Stimulated activated CD4-positive, alpha-beta T cell treated with anti-CD3 and anti-CD28 coated beads, Interleukin-15, amount 100 ng/mL, for 24 hours (primary cell): ENCODE data around the gene FLYWCH2.

ENCODE experiments used
- DNase-seq: peaks from one replicate; pipeline ENCODE4 v3.0.0-alpha.2; 2020

The FLYWCH2 gene

DNA sequence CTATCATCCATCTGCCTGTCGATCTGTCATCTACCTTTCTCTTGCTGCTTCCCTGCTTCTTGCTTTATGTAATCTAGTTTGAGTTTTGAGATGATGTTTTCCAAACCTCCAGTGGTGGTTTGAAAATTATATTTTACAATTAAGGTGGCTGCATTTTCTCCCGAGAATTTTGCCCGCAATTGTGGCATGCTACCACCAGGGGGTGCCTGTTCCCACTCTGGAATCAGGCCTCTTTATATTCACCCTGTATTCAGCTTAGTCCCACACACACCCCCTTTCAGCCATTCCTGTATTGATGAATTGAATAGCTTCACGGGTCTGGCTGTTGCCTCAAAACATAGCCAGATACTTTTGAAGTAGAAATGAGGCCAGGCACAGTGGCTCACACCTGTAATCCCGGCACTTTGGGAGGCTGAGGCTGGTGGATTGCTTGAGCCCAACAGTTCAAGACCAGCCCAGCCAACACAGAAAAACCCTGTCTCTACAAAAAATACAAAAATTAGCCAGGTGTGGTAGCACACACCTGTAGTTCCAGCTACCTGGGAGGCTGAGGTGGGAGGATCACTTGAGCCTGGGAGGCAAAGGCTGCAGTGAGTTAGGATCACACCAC, 28.2 kb upstream of the FLYWCH2 start:
- peak; percentile 49 for DNase-seq

DNA sequence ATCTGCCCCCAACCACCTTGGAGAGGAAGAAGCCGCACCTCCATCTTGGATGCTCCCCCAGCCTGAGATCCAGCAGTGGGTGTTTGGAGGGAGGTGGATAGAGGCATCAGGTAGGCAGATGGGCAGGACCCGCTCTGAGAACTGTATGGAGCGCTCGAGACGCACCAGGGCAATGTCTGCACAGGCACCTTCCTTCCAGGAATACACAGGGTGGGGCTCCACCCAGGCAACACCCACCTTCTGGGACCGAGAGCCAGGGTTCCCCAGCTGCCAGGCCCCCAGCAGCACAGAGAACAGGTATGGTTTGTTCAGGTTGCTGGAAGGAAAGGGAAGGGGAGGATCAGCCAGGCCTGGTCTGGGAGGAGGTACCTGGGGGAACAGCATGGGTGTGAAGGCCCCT, 27.5 kb upstream of the FLYWCH2 start:
- no peak for DNase-seq

DNA sequence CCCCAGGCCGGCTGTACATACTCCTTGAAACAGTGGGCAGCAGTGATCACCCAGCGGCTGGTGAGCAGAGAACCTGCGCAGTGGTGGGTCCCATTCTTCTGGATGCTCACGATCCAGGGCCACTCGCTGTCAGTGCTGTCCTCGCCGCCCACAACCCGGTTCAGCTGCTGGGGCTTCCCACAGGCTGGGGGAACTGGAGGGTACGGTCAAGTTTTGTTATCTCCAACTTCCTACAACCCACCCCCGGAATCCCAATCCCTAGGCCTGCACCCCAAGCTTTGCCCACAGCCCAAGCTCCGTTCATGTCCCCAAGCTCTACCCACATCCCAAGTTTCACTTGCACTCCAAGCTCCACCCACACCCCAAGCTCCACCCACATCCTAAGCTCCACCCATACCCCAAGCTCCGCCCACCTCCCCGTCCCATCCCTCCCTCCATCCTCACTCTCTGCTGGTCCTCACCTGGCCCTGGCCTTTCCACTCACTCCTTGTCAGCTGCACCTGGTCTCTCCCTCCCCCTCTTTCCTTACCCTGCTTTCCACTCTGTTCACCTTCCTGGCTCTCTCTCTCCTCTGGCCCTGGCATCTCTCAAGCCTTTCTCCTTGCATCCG, 26.8 kb upstream of the FLYWCH2 start:
- peak; percentile 32 for DNase-seq

DNA sequence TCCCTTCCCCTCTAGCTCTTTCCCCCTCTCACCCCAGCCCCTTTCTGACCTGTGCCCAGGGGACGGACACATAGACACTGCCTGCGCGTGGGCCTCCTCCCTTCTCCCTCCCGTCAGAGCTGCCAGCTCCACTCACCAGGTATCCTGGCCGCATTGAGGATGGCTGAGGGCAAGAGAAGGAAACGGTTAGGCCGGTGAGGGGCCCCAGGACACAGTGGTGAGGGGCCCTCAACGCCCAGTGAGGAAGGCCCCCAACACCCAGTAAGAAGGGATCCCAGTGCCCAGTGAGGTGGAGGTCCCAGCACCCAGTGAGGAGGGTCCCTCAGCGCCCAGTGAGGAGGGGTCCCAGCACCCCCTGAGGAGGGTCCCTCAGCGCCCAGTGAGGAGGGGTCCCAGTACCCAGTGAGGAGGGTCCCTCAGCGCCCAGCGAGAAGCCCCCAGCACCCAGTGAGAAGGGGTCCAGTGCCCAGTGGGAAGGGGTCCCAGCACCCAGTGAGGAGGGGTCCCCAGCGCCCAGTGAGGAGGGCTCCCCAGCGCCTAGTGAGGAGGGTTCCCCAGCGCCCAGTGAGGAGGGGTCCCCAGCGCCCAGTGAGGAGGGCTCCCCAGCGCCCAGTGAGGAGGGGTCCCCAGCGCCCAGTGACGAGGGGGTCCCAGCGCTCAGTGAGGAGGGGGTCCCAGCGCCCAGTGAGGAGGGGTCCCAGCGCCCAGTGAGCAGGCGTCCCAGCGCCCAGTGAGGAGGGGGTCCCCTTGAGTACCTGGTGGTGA, 26.1 kb upstream of the FLYWCH2 start:
- DNase-seq: no peak

DNA sequence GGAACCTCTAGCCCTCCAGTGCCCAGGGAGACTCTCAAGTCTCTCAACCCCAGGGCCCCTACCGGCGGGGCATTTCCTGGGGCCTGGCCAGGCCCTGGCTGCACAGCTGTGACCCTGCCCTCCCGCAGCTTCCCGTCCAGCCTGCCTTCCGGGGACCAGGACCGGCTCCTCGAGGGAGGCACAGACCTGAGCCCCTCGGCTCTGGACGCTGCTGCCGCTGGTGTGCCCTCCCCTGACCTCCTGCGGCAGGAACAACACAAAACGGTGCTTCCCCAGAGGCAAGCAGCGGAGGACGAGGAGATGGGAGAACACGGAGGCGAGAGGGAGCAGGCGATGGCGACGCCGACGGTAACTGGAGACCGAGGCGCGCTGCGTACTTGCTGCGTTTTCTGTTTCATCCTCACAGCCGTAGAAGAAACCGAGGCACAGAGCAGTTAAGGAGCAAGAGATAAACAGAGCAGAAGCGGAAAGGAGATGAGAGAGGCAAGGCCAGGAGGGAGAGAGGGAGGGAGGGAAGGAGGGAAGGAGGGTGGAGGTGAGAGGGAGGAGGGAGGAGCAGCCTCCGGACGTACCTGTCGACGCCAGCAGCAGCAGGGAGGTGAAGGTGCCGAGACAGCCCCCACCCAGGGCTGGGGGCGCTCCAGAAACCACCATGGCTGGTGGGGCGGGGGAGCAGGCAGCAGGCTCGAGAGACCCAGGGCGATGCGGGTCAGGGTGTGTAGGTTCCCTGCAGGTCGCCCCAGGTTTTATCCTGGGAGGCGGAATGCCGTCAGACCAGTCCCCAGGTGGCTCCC, 25.4 kb upstream of the FLYWCH2 start, which contains the start of gene PRSS22:
PRSS22 (minus strand) TSS at position 720 of the 794 bp plus-strand sequence; CDS start at position 654, 66 bp downstream.
- no peak for DNase-seq

DNA sequence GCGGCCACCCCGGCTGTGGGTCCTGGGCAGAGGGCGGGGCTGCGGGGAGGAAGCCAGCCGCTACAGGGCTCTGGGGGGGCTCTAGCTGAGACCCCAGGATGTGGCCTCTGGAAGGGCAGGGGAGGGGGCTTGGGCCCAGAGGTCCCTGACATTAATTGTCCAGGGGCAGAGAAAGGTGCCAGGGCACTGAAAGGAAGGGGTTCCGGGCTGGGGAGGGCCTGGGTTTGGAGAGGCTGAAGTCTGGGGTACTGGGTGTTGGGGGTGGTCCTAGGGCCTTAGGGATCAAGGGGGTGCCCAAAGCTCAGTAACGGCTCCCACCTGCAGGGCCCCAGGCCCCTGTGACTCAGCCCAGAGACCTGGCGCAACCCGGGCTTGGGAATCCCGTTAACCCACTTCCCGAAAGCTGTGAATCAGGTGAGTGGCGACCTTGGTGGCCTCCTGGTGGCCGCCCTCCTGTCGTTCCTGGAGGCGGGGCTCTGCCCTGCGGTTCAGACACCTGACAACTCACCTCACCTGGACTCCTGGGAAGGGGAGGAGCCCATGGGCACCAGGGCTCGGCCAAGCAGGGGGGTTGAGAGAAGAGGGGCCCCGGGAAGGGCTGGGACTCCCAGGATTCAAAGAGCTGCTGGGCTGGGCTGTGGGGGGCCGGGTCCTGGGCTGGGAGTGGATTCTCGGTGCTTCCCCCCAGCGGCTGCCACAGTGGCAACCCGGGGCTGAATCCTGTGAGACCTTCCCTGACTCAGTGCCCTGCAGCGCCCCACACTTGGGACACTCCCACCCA, 24.6 kb upstream of the FLYWCH2 start:
- DNase-seq: no peak

DNA sequence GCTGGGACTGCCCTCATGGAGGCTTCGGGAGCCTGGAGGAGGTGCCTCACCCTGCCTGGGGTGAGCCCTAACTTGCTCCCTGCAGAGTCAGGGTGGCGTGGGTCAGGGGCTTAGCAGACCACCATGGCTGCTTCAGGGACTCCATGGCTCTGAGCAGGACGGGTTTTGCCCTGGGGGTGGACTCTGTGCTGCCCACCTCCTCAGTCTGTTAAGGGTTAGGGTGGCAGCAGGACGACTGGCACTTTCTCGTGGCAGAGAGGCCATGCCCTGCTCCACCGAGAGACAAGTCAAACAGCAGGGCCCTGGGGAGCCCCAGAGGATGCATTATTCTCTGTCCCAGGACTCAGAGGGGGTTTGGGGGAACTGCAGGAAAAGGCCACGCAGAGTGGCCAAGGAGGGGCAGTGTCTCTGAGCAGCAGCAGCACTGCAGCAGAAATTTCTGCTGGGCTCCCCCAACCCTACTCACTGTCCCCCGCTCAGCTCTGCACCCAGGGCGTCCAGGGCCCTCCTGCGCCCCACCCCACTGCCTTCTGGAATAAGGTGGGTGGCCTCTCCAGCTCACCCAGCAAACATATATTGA, 23.2 kb upstream of the FLYWCH2 start:
- no peak for DNase-seq

DNA sequence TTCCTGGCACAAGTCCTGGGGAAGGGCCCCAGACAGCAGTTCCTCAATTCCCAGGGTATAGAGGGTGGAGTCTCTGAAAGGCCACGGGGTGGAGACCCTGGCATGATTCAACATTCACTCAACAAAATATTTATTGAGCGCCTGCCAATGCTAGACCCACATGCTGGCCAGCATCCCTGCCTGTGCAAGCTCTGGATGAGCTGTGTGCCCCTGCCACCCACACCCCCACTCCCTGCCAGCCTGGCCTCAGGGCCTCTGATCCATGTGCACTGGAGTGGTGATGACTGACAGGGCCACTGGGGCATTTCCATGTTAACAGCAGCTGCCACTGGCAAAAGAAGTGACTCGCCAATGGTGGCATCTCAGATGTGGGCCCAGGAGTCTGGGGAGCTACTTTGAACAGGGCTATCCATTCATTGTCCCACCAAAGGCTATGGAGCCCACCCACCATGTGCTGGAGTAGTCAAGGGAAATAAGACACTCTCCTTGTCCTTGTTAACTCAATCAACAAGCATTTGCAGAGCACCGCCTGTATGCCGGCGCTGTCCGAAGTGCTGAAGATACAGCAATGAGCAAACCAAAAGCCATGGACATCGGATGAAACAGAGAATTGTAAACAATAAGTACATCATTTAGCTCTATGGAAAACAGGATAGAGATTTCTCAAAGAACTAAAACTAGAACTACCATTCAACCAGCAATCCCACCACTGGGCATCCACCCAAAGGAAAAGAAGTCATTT, 22.0 kb upstream of the FLYWCH2 start:
- no peak for DNase-seq

DNA sequence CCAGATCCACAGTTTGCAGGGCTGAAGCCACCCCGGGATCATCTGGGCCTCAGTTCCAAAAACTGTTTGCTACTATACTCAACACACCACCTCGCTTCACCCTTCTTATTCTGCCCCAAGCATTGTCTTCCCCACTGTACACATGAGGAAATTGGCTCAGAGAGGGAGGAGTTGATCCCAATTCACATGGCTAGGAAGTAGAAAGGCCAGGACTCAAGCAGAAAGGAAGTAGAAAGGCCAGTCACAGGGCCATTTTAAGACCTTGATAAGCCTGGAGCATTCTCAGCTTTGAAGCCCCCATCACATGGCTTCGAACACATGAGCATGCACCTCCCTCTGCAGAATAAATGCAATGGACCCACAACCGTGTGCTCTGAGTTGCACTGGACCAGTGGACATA, 17.4 kb upstream of the FLYWCH2 start:
- no peak for DNase-seq

DNA sequence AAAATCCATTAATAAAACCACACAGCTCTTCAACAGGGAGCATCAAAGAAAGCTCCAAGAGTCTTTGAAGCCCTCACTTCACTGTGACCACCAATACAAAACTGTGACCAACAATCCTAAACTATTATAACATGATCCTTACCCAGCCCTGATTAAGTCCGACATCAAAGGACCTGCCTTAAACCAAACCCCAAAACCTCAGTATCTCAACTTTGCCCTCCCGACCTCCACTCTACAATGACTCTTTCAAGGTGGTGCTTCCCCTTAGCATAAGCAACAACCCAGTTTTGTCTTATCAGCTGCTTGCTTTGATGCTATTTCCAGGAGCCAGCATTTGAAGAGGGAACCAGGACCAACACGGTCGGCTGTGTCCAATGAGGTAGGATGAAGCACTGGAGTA, 16.6 kb upstream of the FLYWCH2 start:
- DNase-seq: no peak

DNA sequence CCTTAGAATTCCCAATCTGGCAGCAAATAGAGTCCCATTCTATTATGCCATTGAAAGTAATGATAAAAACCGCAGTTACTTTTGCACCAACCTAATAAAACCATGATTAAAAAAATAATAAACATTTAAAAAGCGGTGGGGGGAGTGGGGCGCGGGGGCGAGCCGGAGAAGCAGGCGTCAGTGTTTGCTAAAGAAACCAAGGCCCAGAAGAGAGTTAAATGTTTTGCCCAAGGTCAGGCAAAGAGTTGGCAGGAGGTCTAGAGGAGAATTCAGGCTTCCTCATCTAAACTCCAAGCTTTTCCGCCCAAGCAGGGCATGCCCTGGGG, 15.4 kb upstream of the FLYWCH2 start:
- no peak for DNase-seq

DNA sequence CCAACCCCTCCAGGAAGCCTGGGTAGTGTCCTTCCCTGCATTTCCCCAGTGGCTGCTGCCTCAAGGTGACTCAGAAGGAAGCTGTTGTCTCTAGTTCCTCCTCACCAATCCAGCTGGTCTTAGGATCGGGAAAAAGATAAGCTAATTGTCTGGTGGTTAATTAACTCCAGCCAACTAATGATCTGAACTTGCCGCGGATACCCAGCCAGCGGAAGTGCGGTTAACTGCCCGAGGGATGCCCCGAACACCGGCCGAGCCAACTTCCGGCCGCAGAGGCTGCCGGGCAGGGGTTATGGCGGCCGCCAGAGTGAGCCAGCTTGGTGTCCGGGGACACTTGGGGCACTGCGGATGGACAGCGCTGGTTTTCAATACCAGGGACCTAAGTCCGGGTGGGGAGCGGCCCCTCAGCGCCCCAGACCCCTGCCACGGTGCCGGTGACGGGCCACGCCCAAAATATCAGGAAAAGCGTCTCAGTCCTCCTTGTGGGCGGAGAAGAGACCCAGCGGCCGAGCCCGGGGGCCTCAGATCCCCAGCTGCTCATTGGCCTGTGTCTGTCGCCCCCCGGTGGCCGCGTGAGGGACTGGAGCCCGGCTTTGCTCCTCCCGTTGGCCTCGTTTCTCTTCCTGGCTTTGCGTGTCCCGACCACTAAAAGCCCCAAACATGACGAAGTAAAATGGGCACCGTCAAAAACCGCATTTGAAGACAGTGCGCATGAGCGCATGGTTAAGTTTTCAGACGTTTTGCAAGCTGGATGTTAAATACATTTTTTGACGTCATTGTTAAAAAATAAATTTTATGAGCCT, 14.8 kb upstream of the FLYWCH2 start:
- DNase-seq: peak; percentile 97

DNA sequence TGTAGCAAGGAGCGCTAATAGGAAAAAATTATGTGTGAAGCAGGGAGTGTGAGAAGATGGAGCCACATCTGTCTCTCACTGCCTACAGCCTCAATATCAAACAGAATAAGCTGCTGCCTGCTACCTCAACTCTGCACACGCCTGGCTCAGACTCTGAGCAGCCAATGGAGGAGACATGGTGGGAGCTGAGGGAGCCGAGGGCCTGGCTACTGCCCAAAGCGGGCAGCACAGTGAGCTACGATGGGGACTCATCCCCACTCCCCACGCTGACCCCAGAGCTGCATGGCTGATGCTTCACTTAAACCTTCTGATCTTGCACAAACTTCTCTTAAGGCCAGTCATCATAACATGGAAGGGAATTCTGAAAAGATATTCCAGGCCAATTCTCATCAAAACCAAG, 11.1 kb upstream of the FLYWCH2 start:
- DNase-seq: no peak

DNA sequence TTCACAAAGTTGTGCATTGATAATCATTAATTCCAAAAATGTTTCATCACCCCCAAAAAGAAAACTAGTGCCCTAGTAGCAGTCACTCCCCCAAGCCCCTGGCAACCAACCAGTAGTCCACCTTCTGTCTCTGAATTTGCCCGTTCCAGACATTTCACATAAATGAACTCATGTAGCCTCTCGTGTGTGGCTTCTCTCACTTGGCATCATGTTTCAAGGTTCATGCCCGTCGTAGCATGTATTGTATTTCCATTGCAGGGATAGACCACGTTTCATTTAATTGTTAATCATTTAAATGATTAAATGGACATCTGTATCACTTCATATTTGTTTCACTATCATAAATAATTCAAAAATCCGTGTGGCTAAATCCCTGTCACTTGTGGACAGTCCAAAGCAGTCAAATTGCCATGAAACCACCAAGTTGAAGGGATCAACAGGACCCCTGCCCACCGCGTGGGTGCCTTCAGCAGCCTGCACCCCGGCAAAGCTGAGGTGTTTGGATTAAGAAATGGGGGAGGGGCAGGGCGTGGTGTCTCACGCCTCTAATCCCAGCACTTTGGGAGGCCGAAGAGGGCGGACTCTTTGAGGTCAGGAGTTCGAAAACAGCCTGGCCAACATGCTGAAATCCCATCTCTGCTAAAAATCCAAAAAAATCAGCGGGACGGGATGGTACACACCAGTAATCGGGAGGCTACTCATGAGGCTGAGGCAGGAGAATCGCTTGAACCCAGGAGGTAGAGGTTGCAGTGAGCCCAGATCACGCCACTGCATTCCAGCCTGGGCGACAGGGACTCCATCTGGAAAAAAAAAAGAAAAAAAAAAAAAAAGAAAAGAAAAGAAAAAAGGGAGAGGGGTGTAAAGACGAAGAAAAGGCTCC, 8.7 kb upstream of the FLYWCH2 start:
- no peak for DNase-seq

DNA sequence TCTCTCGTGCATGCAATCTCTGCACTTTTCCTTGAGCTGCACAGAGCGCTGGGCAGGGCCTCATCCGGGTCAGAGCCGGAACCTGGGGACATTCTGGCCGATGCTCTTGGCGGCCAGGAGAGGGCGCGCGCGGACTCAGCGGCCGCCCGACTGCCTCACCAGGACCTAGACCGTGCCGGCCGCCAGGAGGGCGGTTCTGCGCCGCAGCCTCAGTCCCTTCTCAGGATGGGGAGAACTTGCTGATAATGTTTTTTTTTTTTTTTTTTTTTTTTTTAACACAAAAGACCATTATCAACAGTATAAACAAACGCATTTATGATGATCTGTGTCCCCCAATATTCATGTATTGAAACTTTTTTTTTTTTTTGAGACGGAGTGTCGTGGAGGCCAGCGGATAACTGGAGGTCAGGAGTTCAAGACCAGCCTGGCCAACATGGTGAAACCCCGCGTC, 8.1 kb upstream of the FLYWCH2 start:
- peak; percentile 81 for DNase-seq

DNA sequence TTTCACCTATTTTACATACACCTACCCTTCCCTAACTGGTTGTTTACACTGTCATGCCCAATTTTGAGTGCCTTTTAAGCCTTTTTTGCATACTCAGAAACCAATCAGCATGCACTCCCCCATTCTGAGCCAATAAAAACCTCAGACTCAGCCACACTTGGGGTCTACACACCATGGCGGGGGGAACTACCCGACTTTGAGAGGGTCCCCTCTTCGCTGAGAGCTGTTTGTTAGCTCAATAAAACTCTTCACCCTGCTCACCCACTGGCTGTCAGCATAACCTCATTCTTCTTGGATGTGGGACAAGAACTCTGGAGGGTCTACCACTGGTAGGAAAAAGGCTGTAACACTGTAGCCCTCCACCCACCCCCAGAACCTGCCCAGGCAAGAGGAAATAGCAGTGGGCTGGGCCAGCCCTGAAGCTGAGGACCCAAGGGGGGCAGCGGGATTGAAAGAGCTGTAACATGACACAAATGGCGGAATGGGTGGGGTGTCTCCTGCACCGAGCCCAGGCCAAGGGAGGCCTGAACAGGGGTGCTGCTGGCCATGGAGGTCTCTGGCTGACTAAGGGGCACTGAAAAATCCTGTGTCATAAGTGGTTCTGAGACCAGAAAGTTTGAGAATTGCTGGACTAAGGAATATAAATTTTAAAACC, 3.0 kb upstream of the FLYWCH2 start:
- DNase-seq: no peak

DNA sequence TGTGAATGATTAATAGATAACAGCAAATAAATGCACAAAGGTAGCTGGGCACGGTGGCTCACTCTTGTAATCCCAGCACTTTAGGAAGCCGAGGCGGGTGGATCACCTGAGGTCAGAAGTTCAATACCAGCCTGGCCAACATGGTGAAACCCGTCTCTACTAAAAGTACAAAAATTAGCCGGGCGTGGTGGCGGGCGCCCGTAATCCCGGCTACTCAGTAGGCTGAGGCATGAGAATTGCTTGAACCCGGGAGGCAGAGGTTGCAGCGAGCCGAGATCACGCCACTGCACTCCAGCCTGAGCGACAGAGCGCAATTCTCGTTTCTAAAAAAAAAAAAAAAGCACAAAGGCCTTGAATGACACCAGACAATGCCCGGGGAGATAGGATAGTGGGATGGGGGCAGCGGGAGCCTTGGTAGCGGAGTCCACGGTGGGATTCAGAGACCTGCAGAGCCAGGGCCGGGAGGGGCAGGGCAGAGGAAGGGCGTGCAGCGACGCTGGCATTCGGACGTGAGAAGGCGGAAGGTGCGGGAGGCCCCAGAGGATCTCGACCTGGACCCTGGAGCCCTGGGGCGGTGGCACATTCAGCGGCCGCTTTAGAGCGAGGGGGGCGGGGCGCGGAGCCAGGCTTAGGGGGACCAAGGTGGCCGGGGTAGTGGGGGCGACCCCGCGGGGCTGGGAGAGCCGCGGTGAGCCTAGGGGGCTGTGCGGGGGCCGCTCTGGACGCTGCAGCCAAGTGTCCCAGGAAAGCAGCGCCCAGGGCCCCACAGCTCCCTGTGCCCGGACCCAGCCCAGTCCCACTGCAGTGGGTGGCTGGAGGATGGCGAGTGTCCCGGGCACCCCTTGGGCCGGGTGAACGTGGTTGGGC, 999 bp upstream of the FLYWCH2 start:
- peak; percentile 48 for DNase-seq

DNA sequence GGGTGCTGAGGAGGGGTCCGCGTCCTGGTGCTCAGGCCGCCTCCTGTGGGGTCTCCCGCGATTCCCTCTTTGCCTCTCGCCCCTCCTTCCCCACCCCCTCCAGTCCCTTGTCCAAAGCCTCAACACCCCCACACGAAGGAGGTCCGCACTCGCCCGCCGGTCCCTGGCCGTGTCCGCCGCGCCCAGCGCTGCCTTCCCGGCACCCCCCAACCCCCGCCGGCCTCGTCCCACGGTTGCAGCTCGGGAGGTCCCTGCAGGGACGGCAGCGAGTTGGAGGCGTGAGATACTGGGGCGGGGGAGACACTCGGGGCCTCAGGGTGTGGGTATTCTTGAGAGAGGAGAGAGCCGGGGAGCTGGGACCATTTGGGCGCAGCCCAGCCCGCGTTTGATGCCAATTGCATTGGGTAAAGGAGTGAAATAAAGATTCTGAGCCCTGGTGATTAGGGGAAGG, 468 bp downstream of the FLYWCH2 start:
- peak; percentile 28 for DNase-seq
